ENCODE data around the gene RAB8B. TPM values are rescaled to one million over a fixed set of nuclear protein-coding genes. Genes with fewer than 3 reads are reported as not detected.

RAB8B gene
- total RNA-seq, 3 donors from 2014 or later, result 31.3 to 46.2 (median 36.7) TPM

DNA sequence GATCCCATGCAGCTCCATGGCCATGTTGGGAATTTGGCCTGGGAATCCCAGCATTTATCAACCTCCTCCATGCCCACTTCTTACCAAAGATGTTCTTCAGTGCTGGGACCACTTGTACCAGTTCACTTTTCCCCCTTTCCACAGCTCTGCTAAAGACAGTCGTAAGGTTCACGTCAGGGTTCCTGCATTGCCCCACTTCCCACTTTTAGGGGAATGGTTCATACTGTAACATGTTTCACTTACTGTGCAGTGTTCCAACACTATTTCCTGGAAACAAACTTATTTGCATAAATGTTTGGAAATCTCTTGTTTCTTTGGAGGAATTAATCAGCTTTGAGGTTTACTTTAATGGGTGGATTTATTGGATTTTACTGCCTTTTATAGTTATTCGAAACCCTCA lies 105.0 kb downstream of the RAB8B start:
- Histone ChIP-seq H3K4me3 (no peak overlapping the region), H3K27ac (no peak overlapping the region), H3K4me1 (no peaks in the 10 kb centered on the region), H3K9me3 (no peaks in the 10 kb centered on the region), H3K36me3 (no peaks in the 10 kb centered on the region), H3K27me3 (no peaks in the 10 kb centered on the region)
- TF ChIP-seq POLR2AphosphoS5 (IDR thresholded peaks at IDR 0.05) (no peak), POLR2A (IDR thresholded peaks at IDR 0.05) (no peak)
- TF ChIP-seq, protein P1, sequence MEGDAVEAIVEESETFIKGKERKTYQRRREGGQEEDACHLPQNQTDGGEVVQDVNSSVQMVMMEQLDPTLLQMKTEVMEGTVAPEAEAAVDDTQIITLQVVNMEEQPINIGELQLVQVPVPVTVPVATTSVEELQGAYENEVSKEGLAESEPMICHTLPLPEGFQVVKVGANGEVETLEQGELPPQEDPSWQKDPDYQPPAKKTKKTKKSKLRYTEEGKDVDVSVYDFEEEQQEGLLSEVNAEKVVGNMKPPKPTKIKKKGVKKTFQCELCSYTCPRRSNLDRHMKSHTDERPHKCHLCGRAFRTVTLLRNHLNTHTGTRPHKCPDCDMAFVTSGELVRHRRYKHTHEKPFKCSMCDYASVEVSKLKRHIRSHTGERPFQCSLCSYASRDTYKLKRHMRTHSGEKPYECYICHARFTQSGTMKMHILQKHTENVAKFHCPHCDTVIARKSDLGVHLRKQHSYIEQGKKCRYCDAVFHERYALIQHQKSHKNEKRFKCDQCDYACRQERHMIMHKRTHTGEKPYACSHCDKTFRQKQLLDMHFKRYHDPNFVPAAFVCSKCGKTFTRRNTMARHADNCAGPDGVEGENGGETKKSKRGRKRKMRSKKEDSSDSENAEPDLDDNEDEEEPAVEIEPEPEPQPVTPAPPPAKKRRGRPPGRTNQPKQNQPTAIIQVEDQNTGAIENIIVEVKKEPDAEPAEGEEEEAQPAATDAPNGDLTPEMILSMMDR (IDR thresholded peaks at IDR 0.05), result no peak
- DNase-seq (ENCODE audit: low spot score in 2 of 2), result no peak
- intact Hi-C loops (cut with DNase I; ENCODE audit: low total_unique reads), result no loop called here

DNA sequence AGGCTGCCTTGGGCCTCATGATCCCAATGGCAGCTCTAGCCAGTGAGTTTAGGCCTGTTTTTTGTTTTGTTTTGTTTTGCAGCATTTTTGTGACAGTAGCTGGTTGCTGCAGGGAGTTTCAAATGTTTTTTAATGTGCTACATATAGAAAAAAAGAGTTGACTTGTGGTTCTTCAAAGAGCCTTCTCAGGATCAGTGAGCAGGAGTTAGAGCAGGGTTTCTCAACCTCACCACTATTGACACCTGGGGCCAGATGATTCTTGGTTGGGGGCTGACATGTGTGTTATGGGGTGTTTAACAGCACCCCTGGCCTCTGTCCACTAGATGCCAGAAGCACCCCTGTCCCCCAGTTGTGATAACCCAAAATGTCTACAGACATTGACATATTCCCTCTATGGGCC lies 105.9 kb downstream of the RAB8B start:
- no peaks in the 10 kb centered on the region for H3K4me1 ChIP-seq
- H3K27me3 ChIP-seq, result no peaks in the 10 kb centered on the region
- intact Hi-C loops (cut with DNase I; ENCODE audit: low total_unique reads), result no loop called here
- H3K27ac ChIP-seq, result no peak overlapping the region
- no peaks in the 10 kb centered on the region for H3K9me3 ChIP-seq
- DNase-seq (ENCODE audit: low spot score in 2 of 2), result no peak
- H3K4me3 ChIP-seq, result no peak overlapping the region
- no peak for TF ChIP-seq POLR2A (IDR thresholded peaks at IDR 0.05)
- TF ChIP-seq, protein P1 (IDR thresholded peaks at IDR 0.05), result no peak
- no peaks in the 10 kb centered on the region for H3K36me3 ChIP-seq

DNA sequence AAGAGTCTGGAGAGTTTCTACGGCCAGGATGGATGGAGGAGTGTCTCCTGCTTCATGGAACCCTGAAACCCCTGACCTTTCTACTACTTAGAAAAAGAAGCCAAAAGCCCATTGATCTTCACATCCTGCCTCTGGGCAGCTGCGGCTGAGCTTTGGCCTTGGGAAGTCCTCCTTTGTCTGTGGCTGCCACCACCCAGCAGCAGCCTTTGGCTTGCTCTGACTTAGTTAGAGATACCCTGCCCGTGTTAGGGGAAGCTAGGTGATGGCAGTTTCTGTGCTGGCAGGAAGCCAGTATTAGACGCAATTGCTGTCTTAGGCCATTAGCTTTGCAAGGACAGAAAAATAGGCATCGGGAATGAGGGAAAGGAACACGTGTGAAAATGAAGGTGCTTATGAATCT lies 106.8 kb downstream of the RAB8B start:
- no peaks in the 10 kb centered on the region for H3K4me1 ChIP-seq
- no peak for TF ChIP-seq POLR2AphosphoS5 (IDR thresholded peaks at IDR 0.05)
- no peak for TF ChIP-seq POLR2A (IDR thresholded peaks at IDR 0.05)
- TF ChIP-seq, protein P1 (IDR thresholded peaks at IDR 0.05), result no peak
- H3K4me3 ChIP-seq, result no peak overlapping the region
- intact Hi-C loops (cut with DNase I; ENCODE audit: low total_unique reads), result no loop called here
- DNase-seq (ENCODE audit: low spot score in 2 of 2), result no peak
- no peaks in the 10 kb centered on the region for H3K36me3 ChIP-seq
- H3K27ac ChIP-seq, result no peak overlapping the region
- no peaks in the 10 kb centered on the region for H3K9me3 ChIP-seq
- no peaks in the 10 kb centered on the region for H3K27me3 ChIP-seq

- intact Hi-C loops (cut with DNase I; ENCODE audit: low total_unique reads), result no loop called here
- Histone ChIP-seq H3K27me3 (no peaks in the 10 kb centered on the region), H3K9me3 (no peaks in the 10 kb centered on the region), H3K4me3 (no peak overlapping the region), H3K27ac (no peak overlapping the region), H3K36me3 (no peaks in the 10 kb centered on the region), H3K4me1 (no peaks in the 10 kb centered on the region)
- TF ChIP-seq POLR2AphosphoS5 (IDR thresholded peaks at IDR 0.05), result no peak
- TF ChIP-seq POLR2A (IDR thresholded peaks at IDR 0.05), result no peak
- TF ChIP-seq, protein P1 (IDR thresholded peaks at IDR 0.05), result no peak
- no peak for DNase-seq (ENCODE audit: low spot score in 2 of 2)
Observed at GRCh38 chr15:63299943-63300575, 110.7 kb downstream of the RAB8B start.

DNA sequence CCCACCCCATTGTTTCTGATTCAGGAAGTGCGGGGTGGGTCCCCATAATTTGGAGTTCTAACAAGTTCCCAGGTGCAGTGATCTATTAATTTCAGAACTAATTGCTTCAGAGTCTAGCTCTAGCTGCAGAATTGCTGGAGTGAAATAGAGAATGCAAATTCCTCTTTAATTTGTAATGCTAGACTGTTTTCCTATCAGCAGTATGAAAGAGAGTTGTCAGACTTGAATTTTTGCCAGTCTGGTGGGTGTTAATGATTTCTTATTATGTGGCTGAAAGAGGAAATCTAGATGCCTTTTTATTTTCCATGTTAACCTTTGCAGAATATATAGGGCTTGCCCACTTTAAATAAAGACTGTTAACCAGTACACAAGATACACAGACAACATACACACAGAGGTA lies 111.7 kb downstream of the RAB8B start:
- Histone ChIP-seq H3K27ac (no peak overlapping the region), H3K4me1 (no peaks in the 10 kb centered on the region), H3K9me3 (no peaks in the 10 kb centered on the region), H3K27me3 (no peaks in the 10 kb centered on the region), H3K36me3 (no peaks in the 10 kb centered on the region), H3K4me3 (no peak overlapping the region)
- TF ChIP-seq POLR2AphosphoS5 (IDR thresholded peaks at IDR 0.05) (no peak), POLR2A (IDR thresholded peaks at IDR 0.05) (no peak)
- TF ChIP-seq, protein P1 (IDR thresholded peaks at IDR 0.05), result no peak
- intact Hi-C loops (cut with DNase I; ENCODE audit: low total_unique reads), result no loop called here
- no peak for DNase-seq (ENCODE audit: low spot score in 2 of 2)

Measured in breast epithelium (tissue), 4 donors.